Tibial nerve (tissue), 4 donors: ENCODE measurements around the gene CTNNA2. TPM values are rescaled to one million over a fixed set of nuclear protein-coding genes. Genes with fewer than 3 reads are reported as not detected.

Experiments
- DNase-seq, 2 donors: peaks; one replicate each; pipeline ENCODE4 v3.0.0-alpha.2; 2019; ENCODE audit warnings: low spot score in 2 of 2
- H3K27ac ChIP-seq, 4 donors: fragments of 200-600 bp; sonication (generic) in 3 of 4; one replicate each; pipeline ENCODE4 v1.5.1; 2017 to 2019; ENCODE audit warnings: mild to moderate bottlenecking in 1 of 4
- H3K27me3 ChIP-seq, 2 donors: fragments of 200-600 bp; sonication (generic) in 1 of 2; one replicate each; pipeline versions ENCODE4 v1.5.1 to v1.6.0; 2017 to 2019
- H3K36me3 ChIP-seq, 3 donors: fragments of 200-600 bp; sonication (generic); one replicate each; pipeline ENCODE4 v1.5.1; 2018 to 2019
- H3K4me1 ChIP-seq, 4 donors: fragments of 200-600 bp; sonication (generic) in 3 of 4; one replicate each; pipeline ENCODE4 v1.5.1; 2017 to 2019
- H3K4me3 ChIP-seq, 4 donors: fragments of 200-600 bp; sonication (generic) in 3 of 4; one replicate each; pipeline ENCODE4 v1.5.1; 2017 to 2019; ENCODE audit warnings: mild to moderate bottlenecking in 1 of 4, moderate library complexity in 1 of 4
- H3K9me3 ChIP-seq, 4 donors: fragments of 200-600 bp; sonication (generic) in 3 of 4; one replicate each; pipeline ENCODE4 v1.5.1; 2017 to 2019
- EP300 ChIP-seq, 2 donors: sonication (generic); formaldehyde crosslinking; IDR thresholded peaks; one replicate each; pipeline ENCODE4 v1.6.1; 2017; ENCODE audit warnings: antibody characterized with exemption in 2 of 2, mild to moderate bottlenecking in 1 of 2
- POLR2A ChIP-seq, 2 donors: fragments of 450-650 bp; IDR thresholded peaks; one replicate each; pipeline ENCODE4 v1.6.1; 2017; ENCODE audit warnings: antibody characterized with exemption in 2 of 2, mild to moderate bottlenecking in 2 of 2, moderate library complexity in 2 of 2
- WGBS, 2 donors: methylation state at CpG; one replicate each; pipeline ENCODE4 v1.1.5; 2018; 5-methylcytosine and 5-hydroxymethylcytosine counted together
- total RNA-seq, 4 donors: library from RNA; depleted of rRNA; stranded (reverse); fragments of >200 nt; gene quantifications; one replicate each; pipeline ENCODE4 v1.1.0, GENCODE V29; 2016
- TF ChIP-seq, protein P1 (sequence below), 5 experiments: fragments of 200-600 bp in 3 of 5; fragments of 450-650 bp in 2 of 5; sonication (generic) in 3 of 5; IDR thresholded peaks; one replicate each; pipeline ENCODE4 v1.5.1; 2016 to 2019; ENCODE audit warnings: antibody characterized with exemption in 5 of 5, mild to moderate bottlenecking in 3 of 5, moderate library complexity in 2 of 5

Gene CTNNA2
- total RNA-seq, 4 donors from 2014 or later = 0.39 to 3.3 (median 0.75) TPM

DNA sequence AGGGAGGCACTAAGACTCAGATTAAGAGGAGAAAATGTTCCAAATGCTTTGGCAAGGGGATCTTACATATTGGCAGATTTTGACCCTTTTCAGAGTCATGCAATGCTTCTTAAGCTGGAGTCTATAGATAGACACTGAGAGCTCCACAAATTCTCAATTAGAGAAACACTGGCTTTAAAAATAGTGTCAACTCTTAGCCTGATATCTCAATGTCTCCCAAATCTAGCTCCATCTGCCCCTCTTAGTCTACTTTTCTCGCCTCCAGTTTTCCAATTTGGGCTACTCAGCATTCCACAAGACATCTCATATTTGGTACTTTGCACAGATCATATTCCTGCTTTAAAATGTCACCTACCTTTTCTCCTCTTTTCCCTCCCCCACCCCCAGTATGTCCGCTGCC lies 559.1 kb downstream of the CTNNA2 start:
- Histone ChIP-seq H3K4me1 (no peaks in the 10 kb centered on the region), H3K36me3 (no peaks in the 10 kb centered on the region), H3K4me3 (no peak overlapping the region), H3K27me3 (no peaks in the 10 kb centered on the region), H3K27ac (no peak overlapping the region), H3K9me3 (no peaks in the 10 kb centered on the region)
- TF ChIP-seq, protein P1, sequence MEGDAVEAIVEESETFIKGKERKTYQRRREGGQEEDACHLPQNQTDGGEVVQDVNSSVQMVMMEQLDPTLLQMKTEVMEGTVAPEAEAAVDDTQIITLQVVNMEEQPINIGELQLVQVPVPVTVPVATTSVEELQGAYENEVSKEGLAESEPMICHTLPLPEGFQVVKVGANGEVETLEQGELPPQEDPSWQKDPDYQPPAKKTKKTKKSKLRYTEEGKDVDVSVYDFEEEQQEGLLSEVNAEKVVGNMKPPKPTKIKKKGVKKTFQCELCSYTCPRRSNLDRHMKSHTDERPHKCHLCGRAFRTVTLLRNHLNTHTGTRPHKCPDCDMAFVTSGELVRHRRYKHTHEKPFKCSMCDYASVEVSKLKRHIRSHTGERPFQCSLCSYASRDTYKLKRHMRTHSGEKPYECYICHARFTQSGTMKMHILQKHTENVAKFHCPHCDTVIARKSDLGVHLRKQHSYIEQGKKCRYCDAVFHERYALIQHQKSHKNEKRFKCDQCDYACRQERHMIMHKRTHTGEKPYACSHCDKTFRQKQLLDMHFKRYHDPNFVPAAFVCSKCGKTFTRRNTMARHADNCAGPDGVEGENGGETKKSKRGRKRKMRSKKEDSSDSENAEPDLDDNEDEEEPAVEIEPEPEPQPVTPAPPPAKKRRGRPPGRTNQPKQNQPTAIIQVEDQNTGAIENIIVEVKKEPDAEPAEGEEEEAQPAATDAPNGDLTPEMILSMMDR (IDR thresholded peaks at IDR 0.05) = no peak
- no peak for TF ChIP-seq EP300 (IDR thresholded peaks at IDR 0.05)
- no peak for TF ChIP-seq POLR2A (IDR thresholded peaks at IDR 0.05)
- DNase-seq = no peak
- 84 to 90% methylated on average over 2 of the region's 2 CpGs for WGBS, 2 donors

DNA sequence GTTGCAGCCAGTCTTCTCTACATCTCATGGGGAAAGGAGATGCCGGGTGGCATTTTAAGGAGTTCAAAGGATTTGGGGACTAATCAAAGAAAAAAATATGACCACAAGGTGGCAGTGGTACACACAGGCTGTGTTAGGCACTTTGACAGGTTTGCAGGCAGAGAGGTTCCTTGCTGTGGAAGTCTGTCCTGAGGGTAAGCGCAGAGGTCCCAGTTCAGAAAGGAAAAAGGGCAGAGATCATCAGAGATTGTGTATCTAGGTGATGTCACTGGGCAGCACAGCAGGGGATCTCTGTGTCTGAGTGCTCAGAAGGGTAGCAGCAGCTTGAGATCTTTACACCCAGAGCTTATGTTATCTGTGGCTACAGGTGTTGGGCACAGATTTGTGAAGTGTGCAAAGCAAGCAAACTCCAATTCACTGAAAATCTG lies 560.3 kb downstream of the CTNNA2 start:
- TF ChIP-seq EP300 (IDR thresholded peaks at IDR 0.05) = no peak
- TF ChIP-seq, protein P1 (IDR thresholded peaks at IDR 0.05) = peak; percentile 35 to 62 (median 44)
- TF ChIP-seq POLR2A (IDR thresholded peaks at IDR 0.05) = no peak
- WGBS, 2 donors = 12 to 17% methylated on average over 2 of the region's 2 CpGs

DNA sequence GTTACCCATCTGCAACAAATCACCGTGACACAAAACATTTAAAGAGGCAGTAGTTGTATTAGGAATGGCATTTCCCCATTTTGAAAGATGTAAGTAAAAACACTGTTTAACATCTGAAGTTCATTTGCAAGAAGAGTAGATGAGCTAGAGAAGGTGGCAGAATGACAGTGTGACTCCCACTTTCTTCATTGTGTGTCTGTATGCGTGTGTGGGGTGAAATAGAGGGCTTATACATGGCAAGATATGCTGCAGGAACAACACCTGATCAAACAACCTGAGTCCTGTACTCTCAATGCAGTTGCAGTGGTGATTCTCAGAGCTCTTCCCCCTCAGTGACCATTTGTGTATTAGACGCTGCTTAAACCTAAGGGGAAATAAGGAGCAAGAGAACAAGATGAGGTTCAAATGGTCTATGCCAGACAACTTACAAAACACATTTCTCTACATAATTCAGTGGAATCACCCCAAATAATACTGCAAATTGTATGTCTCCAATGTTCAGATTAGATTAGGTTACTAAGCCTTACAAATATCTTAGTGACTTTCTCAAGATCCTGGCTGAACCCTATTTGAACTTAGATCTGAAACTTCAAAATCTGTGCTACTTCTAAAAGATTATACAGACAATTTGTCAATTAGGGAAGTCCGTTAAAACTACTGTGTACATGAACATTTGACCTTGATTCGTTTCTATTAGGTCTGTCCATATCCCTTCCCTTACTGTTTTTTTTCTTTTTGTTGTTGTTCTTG lies 561.6 kb downstream of the CTNNA2 start:
- H3K4me1 ChIP-seq = no peaks in the 10 kb centered on the region
- no peak for DNase-seq
- no peak overlapping the region for H3K27ac ChIP-seq
- H3K36me3 ChIP-seq = no peaks in the 10 kb centered on the region
- TF ChIP-seq, protein P1 (IDR thresholded peaks at IDR 0.05) = no peak
- TF ChIP-seq EP300 (IDR thresholded peaks at IDR 0.05) (no peak), POLR2A (IDR thresholded peaks at IDR 0.05) (no peak)
- H3K4me3 ChIP-seq = no peak overlapping the region
- H3K27me3 ChIP-seq = no peaks in the 10 kb centered on the region
- 65% methylated on average over 5 of the region's 5 CpGs for WGBS, 2 donors
- no peaks in the 10 kb centered on the region for H3K9me3 ChIP-seq

More for the DNA sequence above, 560.3 kb downstream of the CTNNA2 start:
- Histone ChIP-seq H3K36me3 (no peaks in the 10 kb centered on the region), H3K27ac (no peak overlapping the region), H3K9me3 (no peaks in the 10 kb centered on the region), H3K4me3 (no peak overlapping the region), H3K27me3 (no peaks in the 10 kb centered on the region), H3K4me1 (no peaks in the 10 kb centered on the region)
- DNase-seq = peak in 1 of 2 donors; percentile 23

DNA sequence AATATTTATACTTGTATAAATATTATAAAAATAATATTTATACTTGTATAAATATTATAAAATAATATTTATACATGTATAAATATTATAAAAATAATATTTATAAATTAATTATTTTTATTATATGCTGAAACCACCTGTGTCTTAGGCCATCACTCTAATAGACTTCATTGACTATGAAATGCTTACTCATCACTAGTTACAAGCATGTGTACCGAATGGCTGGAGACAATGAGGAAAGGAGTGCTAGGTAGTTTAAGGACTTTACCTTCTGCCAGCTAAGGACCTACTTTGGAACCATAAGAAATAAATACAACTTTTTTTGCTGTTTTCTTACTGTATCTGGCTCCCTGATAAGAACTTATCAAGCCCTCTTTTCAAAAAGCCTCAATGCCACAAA lies 562.9 kb downstream of the CTNNA2 start:
- Histone ChIP-seq H3K4me1 (no peaks in the 10 kb centered on the region), H3K27ac (no peak overlapping the region), H3K4me3 (no peak overlapping the region), H3K27me3 (no peaks in the 10 kb centered on the region), H3K9me3 (no peaks in the 10 kb centered on the region), H3K36me3 (no peaks in the 10 kb centered on the region)
- TF ChIP-seq EP300 (IDR thresholded peaks at IDR 0.05) = no peak
- TF ChIP-seq POLR2A (IDR thresholded peaks at IDR 0.05) = no peak
- TF ChIP-seq, protein P1 (IDR thresholded peaks at IDR 0.05) = no peak
- no peak for DNase-seq
- WGBS, 2 donors = 82 to 88% methylated on average over 1 of the region's 1 CpG

DNA sequence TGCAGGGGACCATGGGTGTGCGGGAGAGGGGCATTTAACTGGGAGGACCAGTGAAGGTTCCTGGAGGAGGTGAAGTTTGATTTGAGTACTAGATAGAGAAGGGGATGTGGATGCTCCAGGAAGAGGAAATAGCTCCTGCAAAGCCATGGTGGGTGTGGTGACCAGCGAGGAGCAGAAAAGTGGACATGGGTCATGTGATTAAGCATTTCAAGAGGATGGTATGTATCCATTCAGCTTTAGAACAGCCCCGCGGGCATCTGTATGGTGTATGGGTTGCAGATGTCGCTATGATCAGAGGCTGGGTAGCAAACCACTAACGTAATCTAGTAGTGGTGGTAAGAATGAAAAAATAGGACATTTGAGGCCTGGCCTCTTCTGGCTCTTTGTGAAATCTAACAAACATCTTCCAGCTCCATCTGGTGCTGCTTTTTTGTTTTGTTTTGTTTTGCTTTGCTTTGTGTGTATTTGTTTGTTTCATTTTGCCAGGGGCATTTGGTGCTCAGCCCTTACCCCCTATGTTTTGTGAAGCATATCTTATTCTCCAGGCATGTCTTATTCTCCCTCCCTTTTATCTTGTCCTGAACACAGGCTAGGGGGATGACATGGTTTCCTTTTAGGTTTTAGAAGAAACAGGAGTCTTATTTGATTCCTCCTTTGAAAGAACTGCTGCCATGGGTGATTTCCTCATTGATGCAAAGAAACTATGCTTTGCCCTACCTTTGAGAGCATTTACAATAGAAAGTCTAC lies 565.6 kb downstream of the CTNNA2 start:
- H3K4me3 ChIP-seq = no peak overlapping the region
- 93 to 95% methylated on average over 6 of the region's 6 CpGs for WGBS, 2 donors
- TF ChIP-seq POLR2A (IDR thresholded peaks at IDR 0.05) (no peak), EP300 (IDR thresholded peaks at IDR 0.05) (no peak)
- TF ChIP-seq, protein P1 (IDR thresholded peaks at IDR 0.05) = no peak
- H3K36me3 ChIP-seq = no peaks in the 10 kb centered on the region
- DNase-seq = no peak
- H3K27ac ChIP-seq = no peak overlapping the region
- H3K9me3 ChIP-seq = no peaks in the 10 kb centered on the region
- H3K4me1 ChIP-seq = no peaks in the 10 kb centered on the region
- H3K27me3 ChIP-seq = no peaks in the 10 kb centered on the region
